ENCODE data around the gene IFITM5. TPM values are rescaled to one million over a fixed set of nuclear protein-coding genes. Genes with fewer than 3 reads are reported as not detected.

Gene IFITM5
- polyA plus RNA-seq, 3 donors, result not detected

GRCh38 chr11:313787-314553, 14.6 kb upstream of the IFITM5 start, which contains the start of gene IFITM1:
TSS of gene IFITM1 (plus strand) at chr11:314040. CDS start at chr11:314171, 131 bp downstream.
- H3K27ac Mint-ChIP-seq, result peak within 1 kb of the TSS; percentile 57 to 77 (median 69)
- no peaks in the 10 kb centered on the region for H3K36me3 ChIP-seq (replicated peaks in 1 of 2; ENCODE audit: control insufficient read depth in 1 of 2, insufficient read depth in 2 of 2, low read length in 2 of 2)
- H3K4me3 Mint-ChIP-seq, result peak within 1 kb of the TSS; percentile 73 to 90
- DNase-seq, result peak in 2 of 3 donors; percentile 45 to 49
- 0% methylated on average over 6 of the region's 18 CpGs for WGBS (ENCODE audit: insufficient coverage)
- H3K4me2 ChIP-seq (replicated peaks; ENCODE audit: extremely low read depth, low read length, poor library complexity, severe bottlenecking), result peak within 1 kb of the TSS; percentile 65
- H3K9ac ChIP-seq (ENCODE audit: insufficient read depth, low read length, poor library complexity, severe bottlenecking), result peak within 1 kb of the TSS; percentile 32
- peaks cover 0 to 6% (median 1%) of the 10 kb centered on the region in 7 donors for H3K9me3 Mint-ChIP-seq
- TF ChIP-seq CTCF (IDR thresholded peaks at IDR 0.05), result no peak
- H2AFZ ChIP-seq (ENCODE audit: insufficient read depth, low read depth, low read length, poor library complexity, severe bottlenecking), result no peak within 1 kb of the TSS
- H3K27me3 Mint-ChIP-seq (ENCODE audit: low read depth in 3 of 3), result peaks cover 22 to 46% (median 42%) of the 10 kb centered on the region in 3 donors
- H3K4me3 ChIP-seq (replicated peaks in 1 of 3; ENCODE audit: low read depth in 2 of 3, low read length in 3 of 3), result peak within 1 kb of the TSS; percentile 8 to 60 (median 17)
- peaks cover 8 to 46% of the 10 kb centered on the region in 2 donors for H3K27me3 ChIP-seq (ENCODE audit: control insufficient read depth in 2 of 2, insufficient read depth in 2 of 2, low read length in 2 of 2)
- peak within 1 kb of the TSS in 1 of 2 donors; percentile 26 for H3K27ac ChIP-seq (ENCODE audit: low read depth in 1 of 2, low read length in 2 of 2)
- peaks cover 12 to 17% of the 10 kb centered on the region in 2 donors for H3K36me3 Mint-ChIP-seq
- H4K20me1 ChIP-seq (ENCODE audit: insufficient read depth, low read length), result no peaks in the 10 kb centered on the region
- peaks cover 10% of the 10 kb centered on the region for H3K79me2 ChIP-seq (ENCODE audit: insufficient read depth, low read length)
- intact Hi-C loops (cut with micrococcal nuclease), result no loop called here
- H3K9me3 ChIP-seq (replicated peaks in 1 of 2; ENCODE audit: control insufficient read depth in 1 of 2, insufficient read depth in 1 of 2, low read length in 2 of 2), result no peaks in the 10 kb centered on the region
- peaks cover 46 to 60% of the 10 kb centered on the region in 2 donors for H3K4me1 ChIP-seq (ENCODE audit: control insufficient read depth in 1 of 2, insufficient read depth in 2 of 2, low read length in 2 of 2)
- peaks cover 41% of the 10 kb centered on the region for H3K4me1 Mint-ChIP-seq

GRCh38 chr11:313304-313786, 14.0 kb upstream of the IFITM5 start:
- H3K36me3 ChIP-seq (replicated peaks in 1 of 2; ENCODE audit: control insufficient read depth in 1 of 2, insufficient read depth in 2 of 2, low read length in 2 of 2), result no peaks in the 10 kb centered on the region
- no peaks in the 10 kb centered on the region for H3K9me3 ChIP-seq (replicated peaks in 1 of 2; ENCODE audit: control insufficient read depth in 1 of 2, insufficient read depth in 1 of 2, low read length in 2 of 2)
- 77% methylated on average over 4 of the region's 8 CpGs for WGBS (ENCODE audit: insufficient coverage)
- intact Hi-C loops (cut with micrococcal nuclease), result no loop called here
- Mint-ChIP-seq H3K27me3 (ENCODE audit: low read depth in 3 of 3) (peaks cover 22 to 46% (median 42%) of the 10 kb centered on the region in 3 donors), H3K27ac (peak overlapping the region in 6 of 7 donors; percentile 25 to 77 (median 71)), H3K9me3 (peaks cover 0 to 6% (median 1%) of the 10 kb centered on the region in 7 donors), H3K36me3 (peaks cover 12 to 17% of the 10 kb centered on the region in 2 donors), H3K4me3 (peak overlapping the region; percentile 73 to 90), H3K4me1 (peaks cover 47% of the 10 kb centered on the region)
- no peak for TF ChIP-seq CTCF (IDR thresholded peaks at IDR 0.05)
- no peaks in the 10 kb centered on the region for H4K20me1 ChIP-seq (ENCODE audit: insufficient read depth, low read length)
- peaks cover 51 to 66% of the 10 kb centered on the region in 2 donors for H3K4me1 ChIP-seq (ENCODE audit: control insufficient read depth in 1 of 2, insufficient read depth in 2 of 2, low read length in 2 of 2)
- H3K27ac ChIP-seq (ENCODE audit: low read depth in 1 of 2, low read length in 2 of 2), result peak overlapping the region in 1 of 2 donors; percentile 26
- H3K4me2 ChIP-seq (replicated peaks; ENCODE audit: extremely low read depth, low read length, poor library complexity, severe bottlenecking), result peak overlapping the region; percentile 65
- peaks cover 15% of the 10 kb centered on the region for H3K79me2 ChIP-seq (ENCODE audit: insufficient read depth, low read length)
- peak overlapping the region in 1 of 3 experiments; percentile 60 for H3K4me3 ChIP-seq (replicated peaks in 1 of 3; ENCODE audit: low read depth in 2 of 3, low read length in 3 of 3)
- no peak overlapping the region for H3K9ac ChIP-seq (ENCODE audit: insufficient read depth, low read length, poor library complexity, severe bottlenecking)
- no peak for DNase-seq
- H3K27me3 ChIP-seq (ENCODE audit: control insufficient read depth in 2 of 2, insufficient read depth in 2 of 2, low read length in 2 of 2), result peaks cover 8 to 46% of the 10 kb centered on the region in 2 donors
- H2AFZ ChIP-seq (ENCODE audit: insufficient read depth, low read depth, low read length, poor library complexity, severe bottlenecking), result no peak overlapping the region
